GM21390 (cell line): Measurements from ENCODE around the gene HIVEP1.

Experiments
- ATAC-seq: cut with Tn5 transposase; IDR thresholded peaks from one replicate; pipeline ENCODE4 v1.9.1; 2021; ENCODE audit not compliant: unreplicated experiment

Gene HIVEP1

DNA sequence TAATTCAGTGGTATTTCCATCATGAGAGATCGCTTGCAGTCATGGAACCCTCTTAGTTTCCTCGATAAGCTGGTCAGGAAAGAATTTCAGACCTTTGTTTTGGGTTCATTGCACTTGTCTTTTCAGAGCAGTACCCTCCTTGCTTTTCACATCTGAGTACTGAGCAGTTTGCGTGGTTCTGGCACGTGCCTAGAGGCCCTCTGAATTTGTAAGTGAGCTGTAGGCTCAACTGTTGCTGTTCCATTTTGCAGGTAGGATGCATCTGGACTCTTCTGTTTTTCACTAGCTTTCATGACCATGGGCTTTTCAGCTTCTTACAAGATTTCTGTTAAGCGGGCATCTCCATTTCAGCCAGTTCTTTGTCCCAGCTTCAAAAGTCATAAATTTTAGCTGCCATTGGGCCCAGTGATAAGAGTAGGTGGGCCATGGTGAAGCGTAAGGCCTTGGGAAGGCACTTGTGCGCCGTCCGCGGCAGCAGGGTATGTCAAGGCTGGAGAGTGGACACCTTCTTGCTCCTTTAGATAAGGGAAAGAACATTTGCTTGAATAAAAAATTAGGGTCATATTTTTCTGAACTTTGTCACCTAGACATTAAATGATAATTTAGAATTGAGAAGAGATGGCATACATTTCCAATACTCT is 35.8 kb downstream of the HIVEP1 start:
- ATAC-seq: no peak

DNA sequence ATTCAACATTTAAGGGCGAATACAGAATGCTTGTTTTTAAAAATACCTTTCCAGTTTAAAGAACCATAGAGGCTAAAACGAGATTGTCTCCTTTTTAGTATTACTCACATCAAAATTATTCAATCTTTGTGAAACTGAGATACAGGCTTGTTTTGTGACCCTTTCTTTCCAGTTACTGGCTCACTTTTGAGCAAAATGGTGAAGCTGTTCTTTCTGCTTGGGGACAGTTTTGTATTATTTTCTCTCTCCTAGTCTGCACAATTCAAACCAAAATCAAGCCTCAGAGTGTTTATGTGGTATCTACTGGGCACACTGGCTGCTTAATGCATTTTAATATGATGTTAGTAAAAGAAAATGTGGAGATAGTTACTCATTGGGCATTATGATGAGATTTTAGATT is 36.5 kb downstream of the HIVEP1 start:
- ATAC-seq: no peak

DNA sequence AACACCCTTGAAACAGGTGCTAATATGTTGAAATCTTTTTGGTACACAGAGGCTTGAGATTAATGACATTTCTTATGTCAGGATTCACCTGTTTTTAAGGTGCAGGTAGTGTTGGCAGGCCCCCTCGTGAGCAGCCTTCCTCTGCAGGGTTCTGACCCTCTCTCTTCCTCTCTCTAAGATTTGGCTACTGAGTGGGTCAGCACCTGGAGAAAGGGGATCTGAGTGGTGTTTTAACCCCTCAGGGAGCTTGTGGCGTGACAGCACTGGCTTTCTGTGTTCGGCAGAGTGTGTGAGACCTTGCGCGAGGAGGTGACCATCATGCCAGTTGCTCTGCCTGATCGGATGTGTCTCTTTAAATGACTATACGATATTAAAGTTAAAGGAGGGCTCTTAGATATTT is 37.1 kb downstream of the HIVEP1 start:
- ATAC-seq: peak; percentile 40

DNA sequence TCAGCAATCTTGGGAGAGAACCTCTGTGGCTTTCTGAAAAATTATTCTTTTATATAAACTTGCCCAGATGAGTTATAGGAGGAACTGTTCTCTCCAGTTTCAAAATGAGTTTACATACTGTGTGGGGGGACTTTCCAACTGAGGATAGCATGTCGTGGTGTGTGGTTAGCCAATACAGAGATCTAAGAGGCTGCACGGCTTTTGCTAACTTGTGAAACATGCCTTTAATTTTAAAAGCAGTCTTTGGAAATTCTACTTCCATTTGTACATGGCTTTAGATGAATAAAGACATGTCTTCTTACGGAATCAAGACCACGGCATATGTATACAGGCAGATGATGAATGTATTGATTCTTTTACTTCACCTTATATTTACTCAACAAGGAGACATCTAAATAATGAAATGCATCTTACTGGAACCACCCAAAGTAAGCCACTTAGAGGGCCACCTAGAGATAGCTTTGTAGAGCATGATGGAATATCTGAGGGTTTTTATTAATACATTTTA is 39.8 kb downstream of the HIVEP1 start:
- ATAC-seq: peak; percentile 75

DNA sequence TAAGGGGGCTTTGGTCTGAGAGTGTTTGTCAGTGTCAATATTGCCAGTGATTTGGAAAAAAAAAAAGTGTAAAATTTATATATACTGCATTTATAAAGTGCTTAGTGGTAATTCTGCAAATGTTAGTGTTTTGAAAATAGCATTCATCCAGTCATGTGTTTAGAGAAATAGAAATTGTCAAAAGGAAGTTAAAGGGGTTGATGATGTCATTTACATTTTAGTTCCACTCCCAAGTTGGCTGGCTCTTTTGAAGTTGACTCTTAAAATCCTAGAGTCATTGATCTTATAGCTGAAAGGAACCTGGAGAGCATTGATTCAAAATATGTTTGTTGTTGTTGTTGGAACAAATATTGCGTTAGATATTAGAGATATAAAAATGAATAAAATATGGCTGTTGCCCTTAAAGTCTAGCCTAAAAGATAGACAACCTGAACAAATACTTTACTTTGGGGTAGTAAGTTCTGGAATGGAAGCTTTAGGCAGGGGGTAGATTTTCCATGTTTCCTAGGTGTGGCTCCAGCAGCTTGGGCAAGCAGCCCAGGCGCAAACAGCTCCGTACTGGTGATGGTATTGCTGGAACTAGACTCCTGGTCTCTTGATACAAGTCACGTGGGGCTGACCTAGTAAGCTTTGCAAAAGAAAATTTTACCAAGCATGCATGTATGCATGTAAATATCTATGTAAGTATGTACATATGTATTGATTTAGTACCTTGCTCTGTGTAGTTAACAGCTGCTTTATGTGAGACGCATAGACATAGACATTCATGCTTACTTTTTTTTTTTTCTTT is 46.3 kb downstream of the HIVEP1 start:
- no peak for ATAC-seq

DNA sequence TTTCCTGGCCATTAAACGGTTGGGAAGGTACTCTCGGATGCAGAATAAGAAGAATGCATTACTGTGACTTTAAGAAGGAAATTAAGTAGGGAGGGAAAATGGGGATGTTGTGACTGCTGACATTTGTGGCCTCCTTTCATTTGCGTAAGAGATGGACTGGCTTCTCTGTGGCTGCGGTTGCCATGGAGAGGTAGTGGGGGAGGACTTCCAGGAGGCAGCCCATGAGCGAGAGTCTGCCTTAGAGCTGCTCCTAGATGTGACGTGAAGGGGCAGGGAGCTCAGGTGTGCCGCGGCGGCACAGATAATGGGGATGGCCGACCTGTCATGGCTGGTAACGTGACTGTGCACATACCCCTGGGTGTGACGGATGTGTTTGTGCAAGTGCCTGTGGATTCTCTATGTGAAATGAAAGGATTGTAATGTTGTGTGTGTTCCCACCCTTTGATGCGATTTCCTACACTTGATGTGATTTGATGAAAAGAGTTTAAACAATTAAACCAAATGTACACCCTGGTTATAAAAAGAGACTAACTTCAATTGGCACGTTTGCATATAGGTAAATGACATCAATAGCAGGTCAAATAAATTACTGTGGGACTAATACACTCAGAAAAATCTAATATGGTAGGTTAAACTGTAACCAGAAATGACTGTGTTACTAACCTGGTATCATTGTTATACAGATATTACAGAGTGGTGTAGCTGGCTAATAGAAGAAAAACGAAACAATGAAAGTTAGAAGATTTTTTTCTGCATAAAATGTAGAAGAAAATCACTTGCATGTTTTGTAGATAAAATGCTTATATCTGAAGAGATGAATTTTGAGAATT is 48.9 kb downstream of the HIVEP1 start:
- peak; percentile 77 for ATAC-seq

DNA sequence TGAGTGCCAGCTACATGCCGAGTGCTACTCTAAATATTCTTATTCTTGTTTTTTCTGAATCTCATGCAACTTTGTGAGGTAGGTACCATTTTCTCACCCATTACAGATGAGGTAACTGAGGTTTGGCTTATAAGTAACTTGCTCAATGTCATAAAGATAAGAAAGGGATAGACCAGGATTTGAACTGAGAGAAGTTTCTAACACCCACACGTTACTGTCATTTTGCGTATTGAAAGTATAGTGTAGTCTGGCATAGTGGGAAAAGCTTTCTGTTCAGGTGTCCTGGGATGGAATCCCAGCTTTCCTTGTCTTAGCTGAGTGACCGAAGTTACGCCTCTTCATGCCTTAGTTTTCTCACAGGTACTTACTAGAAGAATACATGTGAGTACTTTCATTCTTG is 50.5 kb downstream of the HIVEP1 start:
- no peak for ATAC-seq

DNA sequence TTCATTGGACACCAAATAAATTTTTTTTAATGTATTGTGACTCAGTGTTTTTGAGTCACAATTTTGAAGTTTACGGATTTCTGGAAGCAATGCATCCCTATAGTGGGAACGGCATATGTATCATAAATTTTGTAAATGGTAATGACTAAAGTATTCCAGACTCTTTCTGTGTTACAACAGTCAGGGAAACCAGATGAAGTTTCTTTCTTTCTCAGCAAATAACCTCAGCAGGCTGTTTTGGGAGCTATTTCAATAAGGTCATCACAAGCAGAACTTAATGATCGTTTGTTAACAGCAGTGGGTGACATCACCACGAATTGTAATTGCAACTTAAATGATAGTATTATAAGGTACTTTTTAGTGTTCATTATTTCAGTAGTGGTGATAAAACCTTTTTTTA is 52.0 kb downstream of the HIVEP1 start:
- no peak for ATAC-seq

DNA sequence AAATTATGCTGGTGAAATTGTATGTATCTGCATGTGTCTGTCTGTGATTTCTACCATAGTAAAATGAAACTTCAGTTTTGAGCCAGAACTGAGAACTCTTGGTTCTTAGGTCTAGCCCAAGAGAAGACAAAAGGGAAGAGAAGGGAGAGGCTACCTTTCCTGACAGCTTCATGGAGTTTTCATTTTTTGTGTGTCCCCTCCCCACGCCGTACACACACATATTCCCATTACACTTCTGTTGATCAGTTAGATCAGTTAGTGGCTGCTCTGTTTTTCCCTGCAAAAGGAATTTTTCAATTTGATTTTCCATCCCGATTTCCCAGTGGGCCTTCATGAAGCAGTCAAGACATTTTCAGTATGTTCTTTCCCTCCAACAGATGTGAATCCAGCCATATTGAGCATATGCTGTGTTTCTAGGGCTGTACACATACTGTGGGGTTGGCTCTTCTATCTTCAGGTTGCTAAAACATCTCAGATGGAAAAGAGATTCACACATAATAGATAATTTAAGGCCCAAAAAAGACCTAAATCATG is 52.5 kb downstream of the HIVEP1 start:
- no peak for ATAC-seq

DNA sequence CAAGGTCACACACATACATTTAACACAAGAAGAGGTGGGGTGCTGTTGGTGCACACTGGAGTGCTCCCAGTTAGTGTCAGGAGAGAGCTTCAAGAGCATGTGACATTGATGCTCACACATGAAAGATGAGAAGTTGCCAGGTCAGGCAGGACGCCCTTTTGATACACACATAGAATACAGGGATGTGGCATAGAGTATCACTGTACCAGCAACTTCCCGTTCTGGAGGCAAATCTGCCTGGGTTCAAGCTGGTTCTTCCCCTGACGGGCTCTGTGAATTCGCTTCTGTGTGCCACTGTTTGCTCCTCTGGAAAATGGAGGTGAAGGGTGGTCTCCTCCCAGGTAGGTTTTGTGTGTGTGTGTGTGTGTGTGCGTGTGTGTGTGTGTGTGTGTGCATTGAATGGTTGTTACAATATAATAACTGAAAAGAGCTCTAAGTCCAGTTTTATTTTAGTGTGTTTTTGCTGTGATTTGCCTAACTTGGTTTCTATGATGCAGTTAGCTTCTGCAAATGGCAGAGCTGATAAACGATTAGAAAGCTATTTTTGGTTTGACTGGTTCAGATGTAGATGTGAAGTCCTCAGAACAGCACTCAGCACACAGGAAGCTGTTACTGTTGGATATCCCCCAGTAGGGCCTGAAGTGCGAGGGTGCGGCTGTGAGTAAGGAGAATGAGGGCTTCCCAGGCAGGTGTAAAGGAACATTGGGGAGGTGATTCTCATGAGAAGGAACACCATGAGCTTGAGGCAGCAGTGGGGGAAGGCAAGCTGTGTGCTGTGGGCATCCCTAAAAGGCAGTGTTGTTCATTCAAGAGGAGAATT is 53.4 kb downstream of the HIVEP1 start:
- peak; percentile 38 for ATAC-seq

DNA sequence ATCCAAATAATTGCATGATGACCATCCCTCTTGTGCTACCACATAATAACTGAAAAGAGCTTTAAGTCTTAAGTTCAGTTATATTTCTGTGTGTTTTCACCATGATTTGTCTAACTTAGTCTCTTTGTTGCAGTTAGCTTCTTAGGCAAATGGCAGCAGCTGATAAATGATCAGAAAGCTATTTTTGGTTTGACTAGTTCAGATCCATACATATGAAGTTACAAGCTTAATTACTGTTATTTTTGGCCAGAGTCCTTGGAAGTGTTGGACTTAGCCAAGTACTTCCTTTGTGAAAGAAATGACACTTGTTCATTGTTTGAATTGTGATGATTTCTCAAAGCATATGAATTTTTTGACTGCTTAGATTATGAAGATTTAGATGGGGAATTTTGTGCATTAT is 54.2 kb downstream of the HIVEP1 start:
- ATAC-seq: no peak

DNA sequence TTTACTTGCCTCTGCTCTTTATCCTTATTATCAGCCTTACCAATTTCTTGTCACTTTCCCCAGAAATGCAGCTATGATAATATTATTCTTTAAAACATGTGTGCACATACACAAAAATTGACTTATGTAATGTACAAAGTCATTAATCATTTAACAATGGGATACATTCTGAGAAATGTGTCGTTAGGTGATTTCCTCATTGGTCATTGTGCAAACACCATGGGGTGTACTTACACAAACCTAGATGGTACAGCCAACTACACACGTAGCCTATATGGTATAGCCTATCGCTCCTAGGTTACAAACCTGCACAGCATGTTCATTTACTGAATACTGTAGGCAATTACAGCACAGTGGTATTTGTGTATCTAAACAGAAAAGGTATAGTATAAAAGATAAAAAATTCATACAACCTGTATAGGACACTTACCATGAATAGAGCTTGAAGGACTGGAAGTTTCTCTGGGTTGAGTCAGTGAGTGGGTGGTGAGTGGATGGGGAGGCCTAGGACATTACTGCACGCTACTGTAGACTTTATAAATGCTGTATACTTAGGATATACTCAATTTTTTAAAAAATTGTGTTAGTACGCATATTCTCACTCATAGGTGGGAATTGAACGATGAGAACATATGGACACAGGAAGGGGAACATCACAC is 56.9 kb downstream of the HIVEP1 start:
- ATAC-seq: no peak

DNA sequence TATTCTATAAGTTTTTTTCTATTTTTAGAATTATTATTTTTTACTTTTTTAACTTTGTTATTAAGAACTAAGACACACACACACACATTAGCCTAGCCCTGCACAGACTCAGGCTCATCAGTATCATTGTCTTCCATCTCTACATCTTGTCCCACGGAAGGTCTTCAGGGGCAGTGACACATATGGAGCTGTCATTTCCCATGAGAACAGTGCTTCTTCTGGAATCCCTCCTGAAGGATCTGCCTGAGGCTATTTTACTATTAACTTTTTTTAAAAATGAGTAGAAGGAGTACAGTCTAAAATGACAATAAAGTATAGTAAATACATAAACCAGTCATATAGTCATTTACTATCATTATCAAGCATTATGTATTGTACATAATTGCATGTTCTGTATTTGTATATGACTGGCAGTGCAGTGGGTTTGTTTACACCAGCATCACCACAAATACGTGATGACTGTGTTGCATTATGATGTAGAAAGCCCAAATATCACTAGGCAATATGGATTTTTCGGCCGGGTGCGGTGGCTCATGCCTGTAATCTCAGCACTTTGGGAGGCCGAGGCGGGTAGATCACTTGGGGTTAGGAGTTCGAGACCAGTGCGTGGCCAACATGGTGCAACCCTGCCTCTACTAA is 57.9 kb downstream of the HIVEP1 start:
- ATAC-seq: no peak

DNA sequence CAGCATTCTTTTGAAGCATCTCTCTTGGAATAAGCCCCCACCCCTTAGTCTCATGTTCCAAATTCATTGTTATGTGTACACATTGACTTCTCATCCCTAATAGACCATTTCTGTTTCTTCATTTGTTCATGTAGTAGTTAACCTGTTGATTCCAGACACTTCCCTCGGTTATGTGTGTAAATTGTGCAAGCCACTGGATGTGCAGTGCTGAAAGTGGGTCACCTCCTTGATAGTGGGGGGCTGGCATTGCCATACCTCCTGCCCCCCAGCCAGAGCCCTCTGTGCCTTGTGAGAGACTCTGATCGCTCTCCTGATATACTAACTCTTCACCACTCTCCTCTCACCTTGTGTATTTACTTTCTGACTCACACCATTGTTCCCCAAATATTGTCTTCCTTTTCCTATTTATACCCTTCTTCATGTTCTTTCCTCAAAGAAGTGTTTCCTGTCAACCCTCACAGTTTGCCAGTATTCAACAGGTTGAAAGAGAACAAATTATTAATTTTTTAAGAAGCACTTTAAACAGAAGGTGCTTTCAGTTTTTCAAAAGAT is 59.0 kb downstream of the HIVEP1 start:
- no peak for ATAC-seq

DNA sequence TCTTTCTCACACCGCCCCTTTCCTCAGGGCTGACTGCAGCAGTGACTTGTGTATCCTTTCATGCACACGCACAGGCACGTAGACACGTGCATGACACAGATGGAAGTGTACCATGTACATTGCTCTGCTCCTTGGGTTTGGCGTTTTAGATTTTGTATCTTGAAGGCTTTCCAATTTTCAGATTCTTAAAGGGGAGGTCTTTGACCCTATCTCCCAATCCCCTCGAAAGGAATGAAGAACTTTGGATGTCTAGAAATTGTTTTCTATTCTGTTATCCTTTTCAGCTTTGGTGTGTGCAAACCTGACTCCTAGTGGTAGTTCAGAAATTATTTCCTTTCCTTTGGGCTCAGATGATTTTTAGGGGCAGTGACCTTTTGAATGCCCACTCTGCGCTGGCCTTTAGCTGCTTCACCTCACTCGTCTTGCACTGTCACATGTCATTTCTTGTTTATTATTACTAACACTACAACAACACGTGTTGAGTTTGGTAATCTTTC is 63.0 kb downstream of the HIVEP1 start:
- ATAC-seq: no peak

DNA sequence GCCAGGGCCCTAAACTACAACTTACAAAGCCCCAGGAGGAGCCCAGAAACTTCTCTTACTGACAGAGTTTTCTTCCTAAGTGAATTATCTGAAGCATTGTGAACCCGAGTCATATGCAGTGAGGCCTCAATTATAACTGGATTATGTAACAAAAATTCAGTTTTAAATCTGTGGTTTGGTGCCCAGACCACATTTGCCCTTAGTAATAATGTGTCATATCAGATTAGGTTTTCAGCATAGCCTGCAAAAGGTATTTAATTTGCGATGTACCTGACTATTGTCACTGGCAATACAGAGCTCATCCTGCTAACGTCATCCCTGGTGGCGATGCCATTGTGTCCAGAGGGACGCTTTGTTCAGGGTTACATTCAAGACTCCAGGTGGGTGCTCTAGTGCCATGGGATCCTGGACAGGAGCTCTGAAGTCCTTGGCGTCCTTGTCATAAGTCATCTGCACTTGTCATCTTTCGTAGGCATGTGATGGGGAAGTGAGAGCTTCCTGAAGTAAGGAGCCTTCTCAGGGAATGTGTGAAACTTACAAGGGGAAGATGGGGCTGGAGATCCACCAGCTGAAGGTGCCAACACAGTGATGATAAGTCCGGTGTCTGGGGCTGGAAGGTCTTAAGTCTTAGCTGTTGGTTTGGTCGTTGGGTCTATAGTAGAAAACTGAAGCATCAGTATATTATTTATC is 65.1 kb downstream of the HIVEP1 start:
- no peak for ATAC-seq

DNA sequence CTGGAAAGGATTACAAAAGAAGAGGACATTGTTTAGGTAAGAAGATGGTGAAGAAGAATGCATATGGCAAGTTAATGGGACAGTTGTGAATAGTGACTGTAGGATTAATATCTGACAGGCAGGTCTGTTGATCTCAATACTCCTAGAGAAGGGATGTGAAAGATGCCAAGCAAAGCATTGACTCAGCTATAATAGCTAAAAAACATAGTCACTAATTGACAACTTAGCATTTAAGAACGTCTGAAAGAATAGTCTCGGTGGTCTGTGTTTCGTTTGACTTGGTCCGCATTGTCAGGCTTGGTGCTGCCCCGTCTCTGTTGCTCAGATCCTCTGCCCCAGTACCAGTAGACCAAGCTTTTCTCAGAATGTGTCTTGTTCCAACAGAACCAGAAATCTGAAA is 65.9 kb downstream of the HIVEP1 start:
- no peak for ATAC-seq

DNA sequence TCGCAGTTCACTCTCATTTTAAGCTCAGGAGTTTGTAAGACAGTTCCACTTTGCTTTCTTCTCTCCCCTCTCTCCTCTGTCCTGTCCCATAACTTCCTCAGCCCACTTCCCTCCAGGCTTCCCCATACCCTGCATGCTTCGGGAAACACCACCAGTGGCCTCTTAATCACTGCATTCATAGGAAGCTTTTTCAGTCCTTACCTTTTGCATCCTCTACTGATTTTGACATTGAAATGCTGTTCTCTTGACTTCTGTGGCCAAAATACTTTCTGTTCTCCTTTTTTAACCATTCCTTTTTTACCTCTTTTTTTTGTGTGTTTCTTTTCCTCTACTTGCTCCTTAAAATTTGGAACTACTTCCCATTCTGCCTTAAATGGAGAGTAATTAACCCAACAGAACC is 69.7 kb downstream of the HIVEP1 start:
- ATAC-seq: peak; percentile 55
